Measurements from ENCODE around the gene IKZF3.
"Not testable (repeated sequence)": the region's sequence is repeated elsewhere in the genome, so short reads cannot be mapped to it uniquely, and the experiment has no call there.

IKZF3 gene

GRCh38 chr17:39777534-39778365 lies 86.4 kb downstream of the IKZF3 start:
- peak; percentile 56 for DNase-seq (ENCODE audit: low spot score)

DNA sequence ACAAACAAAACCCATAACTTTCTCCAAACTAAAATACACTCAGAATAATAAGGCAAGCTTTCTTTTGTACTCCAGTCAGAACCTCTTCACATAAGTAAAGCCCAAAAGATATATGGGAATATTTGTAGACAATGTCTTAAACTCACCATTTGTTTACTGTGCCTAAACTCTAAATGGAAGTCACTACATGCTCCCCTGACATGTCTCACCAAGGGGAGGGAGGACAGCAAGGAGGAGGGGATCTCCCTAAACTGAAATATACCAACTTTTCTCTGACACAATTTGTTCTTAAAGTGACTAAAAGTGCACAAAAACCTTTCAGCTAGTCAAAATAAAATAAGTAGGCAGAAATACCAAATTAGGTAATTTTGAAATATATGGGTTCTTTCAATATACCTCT lies 87.9 kb downstream of the IKZF3 start:
- peak; percentile 41 for DNase-seq (ENCODE audit: low spot score)

- DNase-seq (ENCODE audit: low spot score): no peak
Measured at GRCh38 chr17:39775031-39775430, 89.1 kb downstream of the IKZF3 start.

GRCh38 chr17:39774047-39774446 lies 90.1 kb downstream of the IKZF3 start:
- no peak for DNase-seq (ENCODE audit: low spot score)

- peak; percentile 36 for DNase-seq (ENCODE audit: low spot score)
Measured at GRCh38 chr17:39772987-39773934, 90.9 kb downstream of the IKZF3 start.

- peak; percentile 20 for DNase-seq (ENCODE audit: low spot score)
Measured at GRCh38 chr17:39772415-39772814, 91.7 kb downstream of the IKZF3 start.

- DNase-seq (ENCODE audit: low spot score): peak; percentile 85
Measured at GRCh38 chr17:39769974-39770587, 94.0 kb downstream of the IKZF3 start.

DNA sequence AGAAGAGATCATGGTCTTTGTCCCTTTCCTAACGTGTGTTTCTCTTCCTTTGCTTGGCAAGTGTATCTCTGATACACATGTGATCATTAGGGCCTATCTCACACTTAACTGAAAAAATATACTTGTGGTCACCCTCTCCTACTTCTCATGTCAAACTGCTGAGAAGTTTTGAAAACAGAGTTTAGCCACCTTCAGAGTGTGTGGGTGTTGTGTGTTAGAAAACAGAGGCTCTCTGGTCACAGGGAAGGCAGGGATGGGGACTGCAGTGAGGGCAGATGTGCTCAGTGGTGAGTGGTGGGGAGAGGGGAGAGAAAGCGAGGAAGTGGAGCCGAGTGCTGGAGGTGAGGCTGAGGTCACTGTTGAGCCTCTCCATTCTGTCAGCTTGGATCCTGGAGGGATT lies 97.0 kb downstream of the IKZF3 start:
- DNase-seq (ENCODE audit: low spot score): no peak

DNA sequence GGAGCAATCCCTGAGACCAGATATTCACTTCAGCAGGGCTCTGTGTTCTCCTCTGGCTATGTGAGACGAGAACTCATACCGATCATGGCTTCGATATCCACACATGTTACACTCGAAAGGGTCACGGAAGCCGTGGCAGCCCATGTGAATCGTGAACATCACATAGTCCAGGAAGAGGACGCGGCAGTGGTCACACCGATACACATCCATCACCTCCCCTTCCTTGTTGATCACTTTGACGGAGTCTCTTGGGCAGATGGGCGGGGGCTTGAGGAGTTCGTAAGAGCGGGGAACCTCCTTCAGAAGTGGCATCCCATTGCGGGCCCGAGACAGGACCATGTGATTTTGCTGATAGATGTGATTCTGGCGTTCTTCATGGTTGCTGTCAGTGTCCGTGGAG lies 98.3 kb downstream of the IKZF3 start:
- DNase-seq (ENCODE audit: low spot score): no peak

DNA sequence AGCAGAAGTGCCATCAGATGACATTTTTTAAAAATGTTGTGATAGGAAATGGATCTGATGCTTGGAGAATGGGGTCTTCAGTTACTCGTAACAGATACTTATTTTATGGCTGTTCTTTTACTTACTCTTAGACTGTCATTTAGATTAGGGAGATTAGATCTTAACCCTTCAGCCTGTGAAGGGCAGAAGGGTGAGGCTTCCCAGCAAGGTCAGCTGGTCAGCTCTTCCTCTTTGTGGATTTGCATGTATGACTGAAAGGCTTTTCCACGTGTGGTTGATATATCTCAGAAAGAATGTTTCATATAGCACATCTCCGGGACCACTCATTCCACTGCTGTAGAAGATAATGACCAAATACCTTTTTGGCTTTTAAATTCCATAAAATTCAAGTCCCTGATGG lies 98.9 kb downstream of the IKZF3 start:
- DNase-seq (ENCODE audit: low spot score): no peak

GRCh38 chr17:39764171-39764570 lies 99.9 kb downstream of the IKZF3 start:
- DNase-seq (ENCODE audit: low spot score): not testable (repeated sequence)

- DNase-seq (ENCODE audit: low spot score): no peak
Measured at GRCh38 chr17:39763051-39763820, 100.9 kb downstream of the IKZF3 start.

DNA sequence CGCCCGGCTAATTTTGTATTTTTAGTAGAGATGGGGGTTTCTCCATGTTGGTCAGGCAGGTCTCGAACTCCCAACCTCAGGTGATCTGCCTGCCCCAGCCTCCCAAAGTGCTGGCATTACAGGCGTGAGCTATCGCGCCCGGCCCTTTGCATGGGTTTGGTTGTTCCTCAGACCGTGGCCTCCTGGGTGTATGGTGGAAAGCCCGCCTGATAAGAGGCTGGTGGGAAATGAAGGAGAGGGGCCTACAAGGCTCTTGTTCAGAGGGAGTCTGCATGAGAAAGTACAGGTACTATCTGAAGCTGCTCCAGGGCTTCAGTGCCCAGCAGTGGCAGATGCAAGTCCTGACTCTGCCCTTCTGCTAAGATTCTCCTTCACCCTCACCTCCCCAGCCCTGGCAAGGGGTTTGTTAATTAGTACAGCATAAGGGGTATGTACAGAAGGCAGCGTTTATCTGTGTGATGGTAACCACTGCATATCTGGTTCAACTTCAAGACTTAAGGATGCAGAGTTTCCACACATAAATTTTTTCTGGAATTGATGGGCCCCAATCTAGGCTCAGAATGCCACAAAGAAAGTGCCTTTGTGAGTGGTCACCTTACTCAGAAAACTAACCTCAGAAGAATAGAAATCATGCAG lies 102.1 kb downstream of the IKZF3 start:
- DNase-seq (ENCODE audit: low spot score): no peak

DNA sequence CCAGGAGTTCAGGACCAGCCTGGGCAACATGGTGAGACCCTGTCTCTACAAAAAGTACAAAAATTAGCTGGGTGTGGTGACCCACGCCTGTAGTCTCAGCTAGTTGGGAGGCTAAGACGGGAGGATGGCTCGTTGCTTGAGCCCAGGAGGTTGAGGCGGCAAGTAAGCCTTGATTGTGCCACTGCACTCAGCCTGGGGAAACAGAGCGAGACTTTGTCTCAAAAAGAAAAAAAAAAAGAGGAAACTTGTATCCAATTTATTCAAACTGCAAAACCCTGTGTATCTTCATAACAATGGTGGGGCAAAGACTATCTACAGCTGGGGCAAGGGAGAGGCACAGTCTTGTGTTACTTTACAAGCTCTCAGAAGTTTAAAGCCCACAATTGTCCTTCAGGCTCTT lies 104.9 kb downstream of the IKZF3 start:
- DNase-seq (ENCODE audit: low spot score): no peak

GRCh38 chr17:39757931-39758873 lies 105.9 kb downstream of the IKZF3 start:
- DNase-seq (ENCODE audit: low spot score): peak; percentile 57

GRCh38 chr17:39757176-39757662 lies 106.9 kb downstream of the IKZF3 start:
- DNase-seq (ENCODE audit: low spot score): no peak

DNA sequence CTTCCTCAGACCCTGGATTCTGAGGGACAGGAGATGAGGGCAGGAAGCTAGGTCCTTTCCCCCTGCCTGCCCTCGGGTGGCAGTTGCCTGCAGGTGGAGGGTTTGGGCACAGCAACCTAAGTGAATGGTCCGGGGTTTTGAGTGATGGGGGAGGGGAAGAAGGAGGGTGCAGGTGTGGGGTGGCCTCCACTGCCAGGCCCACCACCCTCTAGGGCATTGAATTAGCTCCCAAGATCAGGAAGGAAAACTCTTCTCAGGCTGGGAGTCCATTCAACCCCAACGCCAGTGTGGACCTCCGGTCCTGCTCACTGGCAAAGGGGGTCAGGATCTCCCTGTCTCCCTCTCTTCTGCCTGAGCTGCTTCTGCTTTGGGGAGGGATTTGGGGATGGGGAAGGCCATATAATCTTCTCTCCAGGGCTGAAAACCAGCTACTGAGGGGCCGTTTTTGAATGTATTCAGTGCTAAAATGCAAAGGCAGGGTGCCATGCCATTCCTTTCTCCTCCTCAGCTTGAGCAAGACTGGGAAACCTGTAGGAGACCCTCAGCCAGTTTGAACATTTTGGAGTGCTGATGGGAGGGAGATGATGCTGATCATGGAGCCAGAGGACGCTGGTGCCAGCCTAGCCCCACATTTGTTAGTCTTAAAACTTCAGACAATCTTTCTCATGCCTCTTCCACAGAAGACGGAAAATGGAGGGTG lies 107.6 kb downstream of the IKZF3 start:
- no peak for DNase-seq (ENCODE audit: low spot score)

DNA sequence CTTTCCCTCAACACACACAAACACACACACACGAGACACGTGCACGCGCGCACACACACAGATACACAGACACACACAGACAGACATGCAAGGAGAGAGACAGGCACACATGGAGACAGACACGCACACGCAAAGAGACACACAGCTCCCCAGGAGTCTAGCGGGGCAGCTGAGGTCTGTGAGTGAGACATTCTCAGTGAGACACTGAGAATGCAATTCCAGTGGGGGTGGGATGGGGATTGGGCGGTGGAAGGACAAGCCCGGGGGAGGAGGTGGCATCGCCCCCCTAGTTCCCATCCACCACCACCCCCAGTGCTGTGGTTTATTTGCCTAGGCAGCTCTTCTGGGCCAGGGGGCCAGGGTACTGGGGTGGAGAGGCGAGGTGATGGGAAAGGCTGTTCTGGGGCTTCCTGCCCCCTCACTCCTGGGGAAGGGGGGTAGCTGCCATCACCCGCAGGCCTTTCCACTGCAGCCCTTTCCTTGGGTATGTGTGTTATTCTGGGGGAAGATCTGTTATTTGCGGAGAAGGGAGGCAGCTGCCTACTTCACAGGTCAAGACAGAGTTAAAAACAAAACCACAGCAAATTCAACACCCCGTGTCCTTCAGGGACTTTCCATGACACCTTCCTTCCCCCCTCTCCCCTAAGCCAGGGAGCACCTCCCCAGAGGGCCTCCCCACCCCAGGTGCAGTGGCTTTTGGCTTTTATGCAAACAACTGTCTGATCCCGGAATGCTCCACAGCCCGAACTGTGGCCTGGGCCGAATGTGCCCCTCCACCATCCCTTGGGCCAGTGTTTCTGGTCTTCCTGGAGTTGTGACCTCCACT lies 108.3 kb downstream of the IKZF3 start:
- peak; percentile 69 for DNase-seq (ENCODE audit: low spot score)
